Activated gamma-delta T cell treated with anti-CD3 and anti-CD28 coated beads, Interleukin-2, amount 50 U/mL, for 16 hours (primary cell): ENCODE measurements around the gene ZSCAN16.
"Not testable (repeated sequence)": the region's sequence is repeated elsewhere in the genome, so short reads cannot be mapped to it uniquely, and the experiment has no call there.

Experiments
- DNase-seq: peaks from one replicate; pipeline ENCODE4 v3.0.0-alpha.2; 2020; ENCODE audit warnings: low read depth

The ZSCAN16 gene

DNA sequence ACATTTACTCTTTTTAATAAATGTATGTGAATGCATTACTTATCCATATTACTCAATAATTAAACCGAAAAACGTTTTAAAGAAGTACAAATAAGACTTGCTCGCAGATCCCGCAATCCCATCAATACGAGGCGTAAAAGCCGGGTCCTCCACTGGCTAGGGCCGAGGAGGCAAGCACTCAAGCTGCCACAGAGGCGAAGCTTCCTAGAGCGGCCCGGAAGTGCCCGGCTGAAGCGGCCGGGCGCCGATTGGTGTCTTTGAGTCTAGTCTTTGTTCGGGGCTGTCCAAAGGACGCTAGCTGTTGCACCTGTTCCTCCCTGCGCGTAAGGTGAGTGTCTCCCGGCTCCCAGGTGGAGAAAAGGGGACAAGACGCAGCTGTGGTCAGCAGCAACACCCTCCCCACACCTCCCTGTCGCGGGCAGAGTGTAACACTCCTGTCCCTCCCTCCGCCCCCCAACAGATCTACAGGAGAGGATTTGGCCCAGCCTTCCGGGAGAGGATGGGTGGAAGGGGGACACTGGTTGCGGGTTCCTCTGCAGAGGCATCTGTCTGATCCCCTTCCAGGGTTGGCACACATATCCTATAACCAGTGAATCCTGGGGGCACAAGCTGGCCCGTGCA is at the start of gene ZSCAN16:
Gene ZSCAN16, plus strand, starts transcription at position 260 of the 621 bp plus-strand sequence. CDS start 835 bp downstream, outside the sequence.
- peak; percentile 66 for DNase-seq

GRCh38 chr6:28078050-28078449 is 46.4 kb upstream of the ZSCAN16 start:
- no peak for DNase-seq

- DNase-seq, result no peak
Observed at GRCh38 chr6:28078836-28079235, 45.6 kb upstream of the ZSCAN16 start.

- DNase-seq, result not testable (repeated sequence)
Observed at GRCh38 chr6:28080381-28080630, 44.1 kb upstream of the ZSCAN16 start, which contains the start of gene ZNF165. TSS of gene ZNF165 (plus strand) at chr6:28080568. CDS start at chr6:28085481, 4,913 bp downstream.

DNA sequence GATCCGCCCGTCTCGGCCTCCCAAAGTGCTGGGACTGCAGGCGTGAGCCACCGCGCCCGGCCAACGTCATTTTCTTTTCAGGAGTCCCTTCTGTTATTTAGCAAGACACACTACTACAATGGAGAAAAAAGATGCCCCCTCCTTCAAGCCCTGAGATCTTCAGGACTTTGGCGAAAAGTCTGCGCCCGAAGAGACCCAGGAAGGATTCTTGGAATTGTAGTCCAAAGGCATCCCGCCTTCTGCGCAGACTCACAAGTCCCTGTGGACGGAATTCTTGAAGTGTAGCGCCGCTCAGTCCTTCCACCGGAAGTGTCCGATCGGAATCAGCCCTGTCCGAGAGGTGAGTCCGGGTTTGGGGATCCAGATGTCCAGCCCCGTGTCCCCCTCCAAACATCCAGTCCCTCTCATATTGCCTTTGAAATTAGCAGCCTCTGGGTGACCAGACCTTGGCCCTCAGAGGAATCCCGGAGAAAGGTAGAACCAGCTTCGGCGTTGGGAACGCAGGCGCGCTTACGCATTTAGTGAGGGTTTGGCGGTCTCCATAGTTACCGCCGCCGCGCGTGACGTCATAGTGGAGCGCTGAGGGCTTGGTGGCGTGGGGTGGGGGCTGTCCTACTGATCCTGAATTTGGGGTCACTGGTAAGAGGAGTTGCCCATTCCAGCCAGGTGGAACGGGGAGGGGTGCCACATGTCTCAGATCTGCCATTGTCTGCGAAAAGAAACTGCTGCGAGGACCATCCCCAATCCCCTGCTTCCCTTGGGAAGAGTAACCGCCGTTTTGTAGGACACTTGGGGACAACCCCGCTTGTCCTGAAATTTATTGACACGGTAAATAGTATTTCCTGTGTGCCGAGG is 43.6 kb upstream of the ZSCAN16 start:
- DNase-seq, result peak; percentile 78

- DNase-seq, result peak; percentile 29
Observed at GRCh38 chr6:28081486-28081751, 43.0 kb upstream of the ZSCAN16 start.

DNA sequence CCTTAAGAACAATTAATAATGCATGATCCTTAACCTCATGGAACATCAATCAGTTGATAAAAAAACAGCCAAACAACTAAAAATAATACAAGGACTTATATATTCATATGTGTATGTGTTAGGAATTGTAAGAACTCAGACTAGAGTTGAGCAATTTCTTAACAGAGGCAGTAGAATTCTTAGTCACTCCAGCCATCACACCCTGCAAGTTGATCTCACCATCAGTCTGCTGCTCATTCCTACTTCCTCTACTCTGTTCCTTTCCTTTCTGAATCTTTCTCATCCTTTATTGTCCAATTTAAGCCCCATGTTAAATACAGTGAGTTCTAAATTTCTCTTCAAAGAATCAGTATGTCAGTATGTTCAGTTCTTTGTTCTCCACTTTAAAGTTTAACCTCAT is 41.5 kb upstream of the ZSCAN16 start:
- DNase-seq, result no peak

- no peak for DNase-seq
Observed at GRCh38 chr6:28089054-28089453, 35.4 kb upstream of the ZSCAN16 start.

DNA sequence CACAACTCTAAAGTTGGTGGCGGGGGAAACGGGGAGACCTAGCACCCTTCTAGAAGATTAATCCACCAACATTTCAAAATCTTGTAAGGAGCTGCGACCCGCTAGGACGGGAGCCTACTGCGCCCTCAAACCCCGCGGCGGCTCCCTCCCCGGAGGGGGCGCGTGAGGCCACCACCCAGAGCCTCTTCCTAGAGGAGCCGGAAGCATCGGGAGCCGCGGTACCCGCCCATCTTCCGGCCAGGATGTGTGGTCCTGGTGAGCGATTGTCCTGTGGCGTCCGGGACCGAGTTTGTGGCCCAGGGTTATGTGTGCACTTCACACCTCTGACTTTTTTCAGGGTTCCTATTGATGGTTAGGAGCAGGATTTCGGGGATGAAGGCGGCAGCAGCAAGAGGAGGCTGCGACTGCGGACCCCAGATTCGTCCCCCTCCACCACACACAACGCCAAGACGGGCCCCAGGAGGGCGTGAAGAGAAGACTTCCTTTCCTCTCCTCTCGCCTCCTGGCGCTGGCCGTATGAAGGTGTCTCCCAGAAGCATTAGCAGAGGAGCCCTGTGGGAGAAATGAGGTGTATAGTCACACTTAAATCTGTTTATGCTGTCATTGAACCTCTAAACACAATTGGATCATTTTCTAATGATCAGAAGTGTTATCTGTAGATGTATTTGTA is 33.4 kb upstream of the ZSCAN16 start:
- no peak for DNase-seq

- DNase-seq, result not testable (repeated sequence)
Observed at GRCh38 chr6:28102222-28102621, 22.2 kb upstream of the ZSCAN16 start.

DNA sequence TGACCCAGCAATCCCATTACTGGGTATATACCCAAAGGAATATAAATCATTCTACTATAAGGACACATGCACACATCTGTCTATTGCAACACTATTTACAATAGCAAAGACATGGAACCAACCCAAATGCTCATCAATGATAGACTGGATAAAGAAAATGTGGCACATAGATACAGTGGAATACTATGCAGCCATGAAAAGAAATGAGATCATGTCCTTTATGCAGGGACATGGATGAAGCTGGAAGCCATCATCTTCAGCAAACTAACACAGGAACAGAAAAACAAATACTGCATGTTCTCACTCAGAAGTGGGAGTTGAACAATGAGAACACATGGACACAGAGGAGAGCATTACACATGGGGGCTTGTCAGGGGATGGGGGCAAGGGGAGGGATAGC is 21.7 kb upstream of the ZSCAN16 start:
- not testable (repeated sequence) for DNase-seq

GRCh38 chr6:28104392-28105244 is 19.8 kb upstream of the ZSCAN16 start:
- DNase-seq, result peak; percentile 72

DNA sequence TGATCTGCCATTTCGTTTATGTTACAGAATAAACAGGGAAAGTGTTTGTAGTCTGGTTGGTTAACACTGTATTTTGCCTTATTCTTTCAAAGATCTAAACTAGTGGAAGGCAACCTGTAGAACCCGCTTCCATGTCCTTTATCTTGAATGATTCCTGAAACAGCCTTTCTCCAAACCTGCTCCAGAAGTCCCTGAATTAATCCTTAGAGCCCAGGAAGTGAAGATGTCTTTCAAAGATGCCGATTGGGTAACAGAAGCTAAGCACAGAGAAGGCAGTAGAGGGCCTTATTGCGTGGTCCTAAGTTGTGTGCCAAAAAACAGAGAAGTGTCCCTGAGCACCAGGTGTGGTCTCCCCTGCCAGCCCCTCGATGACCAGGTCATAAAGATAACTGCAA is 19.2 kb upstream of the ZSCAN16 start:
- DNase-seq, result no peak

GRCh38 chr6:28107506-28107905 is 16.9 kb upstream of the ZSCAN16 start:
- no peak for DNase-seq

DNA sequence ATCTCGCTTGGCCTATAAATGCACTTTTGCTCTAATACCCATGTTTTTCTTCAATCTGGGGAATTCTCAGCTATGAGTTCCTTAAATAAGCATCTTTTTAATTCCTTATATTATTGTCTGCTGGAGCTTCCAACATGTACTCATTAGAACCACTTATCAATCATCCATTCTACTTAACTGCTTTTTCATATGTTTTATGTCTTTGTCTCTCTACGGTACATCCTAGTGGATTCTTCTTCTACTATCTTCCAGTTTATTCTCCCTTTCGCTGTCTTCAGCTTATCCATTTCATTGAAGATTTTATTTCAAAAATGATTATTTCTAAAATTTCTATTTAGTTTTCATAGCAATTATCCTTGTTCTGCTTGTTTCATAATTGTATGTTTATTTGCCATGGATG is 12.4 kb upstream of the ZSCAN16 start:
- DNase-seq, result no peak

DNA sequence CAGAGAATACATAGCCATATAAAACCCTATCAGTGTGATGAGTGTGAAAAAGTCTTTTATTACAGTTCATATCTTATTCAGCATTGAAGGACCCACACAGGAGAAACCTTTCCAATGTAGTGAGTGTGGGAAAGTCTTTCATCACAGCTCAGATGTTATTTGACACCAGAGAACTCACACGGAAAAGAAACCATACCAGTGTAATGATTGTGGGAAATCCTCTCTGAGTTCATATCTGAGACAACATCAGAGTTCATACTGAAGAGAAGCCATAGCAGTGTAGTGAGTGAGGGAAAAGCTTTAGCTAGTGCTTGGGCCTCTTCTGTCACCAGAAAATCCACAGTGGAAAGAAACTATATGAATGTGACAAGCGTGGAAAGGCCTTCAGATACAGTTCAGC is 8.6 kb upstream of the ZSCAN16 start:
- DNase-seq, result no peak

- no peak for DNase-seq
Observed at GRCh38 chr6:28117386-28118050, 6.9 kb upstream of the ZSCAN16 start.

- DNase-seq, result no peak
Observed at GRCh38 chr6:28118217-28118616, 6.2 kb upstream of the ZSCAN16 start.

DNA sequence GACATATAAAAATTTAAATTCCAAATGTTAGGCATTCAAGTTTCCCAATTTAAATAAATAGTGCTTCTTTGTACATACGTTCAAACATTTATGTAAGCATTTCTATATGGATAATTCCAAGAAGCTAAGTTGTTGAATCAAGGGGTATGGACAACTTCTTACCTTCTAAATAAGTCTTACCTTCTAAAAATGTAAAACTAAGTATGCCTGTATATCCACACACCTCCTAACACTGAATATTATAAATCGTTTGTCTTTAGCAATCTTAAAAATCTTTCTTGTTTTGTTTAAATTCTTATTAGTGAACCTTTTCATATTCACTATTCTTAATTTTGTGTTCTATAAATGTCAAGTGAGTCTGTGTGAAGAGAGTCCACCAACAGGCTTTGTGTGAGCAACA is 2.5 kb upstream of the ZSCAN16 start:
- no peak for DNase-seq

DNA sequence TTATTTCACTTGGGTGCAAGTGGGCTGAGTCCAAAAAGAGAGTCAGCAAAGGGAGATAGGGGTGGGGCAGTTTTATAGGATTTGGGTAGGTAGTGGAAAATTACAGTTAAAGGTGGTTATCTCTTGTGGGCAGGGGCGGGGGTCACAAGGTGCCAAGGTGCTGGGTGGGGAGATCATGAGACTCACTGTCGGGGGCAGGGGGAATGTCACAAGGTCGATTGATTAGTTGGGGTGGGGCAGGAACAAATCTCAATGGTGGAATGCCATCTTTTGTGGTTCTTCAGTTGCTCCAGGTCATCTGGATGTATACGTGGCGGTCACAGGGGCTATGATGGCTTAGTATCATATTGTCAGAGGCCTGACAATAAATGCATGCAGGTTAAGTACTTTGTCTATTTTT is 2.1 kb upstream of the ZSCAN16 start:
- DNase-seq, result not testable (repeated sequence)

DNA sequence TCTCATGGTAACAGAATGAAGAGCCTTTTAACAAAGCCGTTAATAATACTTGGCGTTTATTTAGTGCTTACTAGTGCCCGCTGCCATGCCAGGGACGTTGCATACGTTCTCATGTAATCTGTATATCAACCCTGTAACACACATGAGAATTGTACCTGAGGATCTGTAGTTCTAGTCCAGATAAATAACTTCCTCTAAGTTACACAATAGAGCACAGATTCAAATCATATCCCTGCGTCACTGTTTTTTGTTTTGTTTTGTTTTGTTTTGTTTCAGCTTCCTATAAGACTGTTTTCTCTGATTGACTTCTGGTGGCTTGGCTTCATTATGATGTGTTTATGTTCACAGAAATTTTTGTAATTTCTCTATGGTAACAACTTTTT is 553 bp downstream of the ZSCAN16 start:
- DNase-seq, result no peak

DNA sequence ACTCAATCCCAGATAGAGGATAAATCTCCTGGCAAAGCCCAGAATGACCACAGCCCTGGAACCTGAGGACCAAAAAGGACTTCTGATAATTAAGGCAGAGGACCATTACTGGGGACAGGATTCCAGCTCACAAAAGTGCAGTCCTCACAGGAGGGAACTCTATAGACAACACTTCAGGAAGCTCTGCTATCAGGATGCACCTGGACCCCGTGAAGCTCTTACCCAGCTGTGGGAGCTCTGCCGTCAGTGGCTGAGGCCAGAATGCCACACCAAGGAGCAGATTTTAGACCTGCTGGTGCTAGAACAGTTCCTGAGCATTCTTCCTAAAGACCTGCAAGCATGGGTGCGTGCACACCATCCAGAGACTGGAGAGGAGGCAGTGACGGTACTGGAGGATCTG is 992 bp downstream of the ZSCAN16 start:
- no peak for DNase-seq
